DMS153 treated with DMSO at 0.1 percent for 48 hours (cell line): ENCODE data around the gene CCDC88C.
"Not testable (repeated sequence)": the region's sequence is repeated elsewhere in the genome, so short reads cannot be mapped to it uniquely, and the experiment has no call there.

Experiments used
- DNase-seq: peaks from one replicate; lab custom pipeline; 2025; ENCODE audit not compliant: unreplicated experiment; lab: John Stamatoyannopoulos, UW

The CCDC88C gene

GRCh38 chr14:91417120-91417982 is at the start of gene CCDC88C:
CCDC88C (minus strand) TSS chr14:91417820; CDS start chr14:91417690, 130 bp downstream.
- peak; percentile 41 for DNase-seq

GRCh38 chr14:91466192-91466591 is 48.6 kb upstream of the CCDC88C start:
- no peak for DNase-seq

- DNase-seq: no peak
Measured at GRCh38 chr14:91464615-91465205, 47.1 kb upstream of the CCDC88C start.

DNA sequence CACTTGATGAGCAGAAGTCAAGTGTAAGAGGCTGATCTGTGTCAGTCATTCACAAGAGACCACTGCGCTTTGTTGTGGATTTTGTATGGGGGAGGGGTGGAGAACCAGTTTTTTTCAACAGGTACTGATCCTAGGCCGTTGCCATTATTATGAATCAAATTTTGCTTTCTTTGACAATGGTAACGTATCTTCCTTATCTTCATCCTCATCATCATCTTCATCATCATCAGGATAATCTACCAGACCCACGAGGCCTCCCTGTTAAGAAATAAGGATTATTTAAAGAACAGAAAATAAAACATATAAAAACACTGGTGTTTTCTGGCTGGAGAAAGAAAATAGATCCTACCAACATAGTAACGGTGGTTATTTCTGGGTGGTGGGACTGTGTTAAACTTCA is 41.0 kb upstream of the CCDC88C start:
- no peak for DNase-seq

- no peak for DNase-seq
Measured at GRCh38 chr14:91456283-91456682, 38.7 kb upstream of the CCDC88C start.

- DNase-seq: no peak
Measured at GRCh38 chr14:91454580-91454979, 37.0 kb upstream of the CCDC88C start.

GRCh38 chr14:91454155-91454554 is 36.5 kb upstream of the CCDC88C start:
- no peak for DNase-seq

- no peak for DNase-seq
Measured at GRCh38 chr14:91453744-91454143, 36.1 kb upstream of the CCDC88C start.

DNA sequence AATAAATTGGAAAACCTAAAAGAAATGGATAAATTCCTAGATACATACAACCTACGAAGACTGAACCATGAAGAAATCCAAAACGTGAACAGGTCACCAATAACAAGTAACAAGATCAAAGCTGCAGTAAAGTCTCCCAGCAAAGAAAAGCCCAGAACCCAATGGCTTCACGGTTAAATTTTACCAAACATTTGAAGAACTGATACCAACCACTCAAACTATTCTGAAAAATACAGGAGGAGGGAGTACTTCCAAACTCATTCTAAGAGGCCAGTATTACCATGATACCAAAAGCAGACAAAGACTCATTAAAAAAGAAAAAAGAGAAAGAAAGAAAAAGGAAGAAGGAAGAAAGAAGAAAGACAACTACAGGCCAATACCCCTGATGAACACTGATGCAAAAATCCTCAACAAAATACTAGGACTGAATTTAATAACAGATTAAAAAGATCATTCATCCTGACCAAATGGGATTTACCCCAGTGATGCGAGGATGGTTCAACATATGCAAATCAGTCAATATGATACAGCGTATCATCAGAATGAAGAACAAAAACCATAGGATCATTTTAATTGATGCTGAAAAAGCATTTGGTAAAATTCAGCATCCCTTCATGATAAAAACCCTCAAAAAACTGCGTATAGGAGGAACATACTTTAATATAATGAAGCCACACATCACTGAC is 26.9 kb upstream of the CCDC88C start:
- no peak for DNase-seq

DNA sequence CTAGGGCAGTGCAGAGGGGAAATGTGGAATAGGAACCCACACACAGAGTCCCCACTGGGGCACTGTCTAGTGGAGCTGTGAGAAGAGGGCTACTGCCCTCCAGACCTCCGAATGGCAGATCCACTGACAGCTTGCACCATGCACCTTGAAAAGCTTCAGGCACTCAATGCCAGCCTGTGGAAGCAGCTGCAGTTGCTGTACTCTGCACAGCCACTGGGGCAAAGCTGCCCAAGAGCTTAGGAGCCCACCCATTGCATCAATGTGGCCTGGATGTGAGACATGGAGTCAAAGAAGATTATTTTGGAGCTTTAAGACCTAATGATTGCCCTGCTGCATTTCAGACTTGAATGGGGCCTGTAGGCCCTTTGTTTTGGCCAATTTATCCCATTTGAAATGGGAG is 21.7 kb upstream of the CCDC88C start:
- DNase-seq: no peak

DNA sequence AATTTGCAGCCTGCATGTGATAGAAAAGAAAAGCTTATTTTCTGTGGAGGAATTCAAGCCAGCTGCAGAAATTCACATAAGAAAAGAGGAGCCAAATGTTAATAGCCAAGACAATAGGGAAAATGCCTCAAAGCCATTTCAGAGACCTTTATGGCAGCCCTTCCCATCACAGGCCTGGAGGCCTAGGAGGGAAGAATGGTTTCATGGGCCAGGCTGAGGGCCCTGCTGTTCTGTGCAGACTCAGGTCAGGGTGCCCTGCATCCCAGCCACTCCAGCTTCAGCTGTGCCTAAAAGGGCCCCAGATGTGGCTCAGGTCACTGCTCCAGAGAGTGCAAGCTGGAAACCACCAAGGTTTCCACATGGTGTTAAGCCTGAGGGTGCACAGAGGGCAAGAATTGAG is 21.2 kb upstream of the CCDC88C start:
- no peak for DNase-seq

DNA sequence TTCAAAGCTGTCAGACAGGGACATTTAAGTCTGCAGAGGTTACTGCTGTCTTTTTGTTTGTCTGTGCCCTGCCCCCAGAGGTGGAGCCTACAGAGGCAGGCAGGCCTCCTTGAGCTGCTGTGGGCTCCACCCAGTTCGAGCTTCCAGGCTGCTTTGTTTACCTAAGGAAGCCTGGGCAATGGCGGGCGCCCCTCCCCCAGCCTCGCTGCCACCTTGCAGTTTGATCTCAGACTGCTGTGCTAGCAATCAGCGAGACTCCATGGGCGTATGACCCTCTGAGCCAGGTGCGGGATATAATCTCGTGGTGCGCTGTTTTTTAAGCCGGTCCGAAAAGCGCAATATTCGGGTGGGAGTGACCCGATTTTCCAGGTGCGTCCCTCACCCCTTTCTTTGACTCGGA is 18.6 kb upstream of the CCDC88C start:
- DNase-seq: not testable (repeated sequence)

GRCh38 chr14:91429385-91429784 is 11.8 kb upstream of the CCDC88C start:
- DNase-seq: no peak

GRCh38 chr14:91428931-91429330 is 11.3 kb upstream of the CCDC88C start:
- not testable (repeated sequence) for DNase-seq

DNA sequence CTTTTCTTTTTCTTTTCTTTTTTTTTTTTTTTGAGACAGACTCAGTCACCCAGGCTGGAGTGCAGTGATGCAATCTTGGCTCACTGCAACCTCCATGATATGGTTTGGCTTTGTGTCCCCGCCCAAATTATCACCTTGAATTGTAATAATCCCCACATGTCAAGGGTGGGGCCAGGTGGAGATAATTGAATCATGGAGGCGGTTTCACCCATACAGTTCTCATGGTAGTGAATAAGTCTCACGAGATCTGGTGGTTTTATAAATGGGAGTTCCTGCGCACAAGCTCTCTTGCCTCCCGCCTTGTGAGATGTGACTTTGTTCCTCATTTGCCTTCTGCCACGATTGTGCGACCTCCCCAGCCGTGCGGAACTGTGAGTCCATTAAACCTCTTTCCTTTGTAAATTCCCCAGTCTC is 7.9 kb upstream of the CCDC88C start:
- DNase-seq: not testable (repeated sequence)

DNA sequence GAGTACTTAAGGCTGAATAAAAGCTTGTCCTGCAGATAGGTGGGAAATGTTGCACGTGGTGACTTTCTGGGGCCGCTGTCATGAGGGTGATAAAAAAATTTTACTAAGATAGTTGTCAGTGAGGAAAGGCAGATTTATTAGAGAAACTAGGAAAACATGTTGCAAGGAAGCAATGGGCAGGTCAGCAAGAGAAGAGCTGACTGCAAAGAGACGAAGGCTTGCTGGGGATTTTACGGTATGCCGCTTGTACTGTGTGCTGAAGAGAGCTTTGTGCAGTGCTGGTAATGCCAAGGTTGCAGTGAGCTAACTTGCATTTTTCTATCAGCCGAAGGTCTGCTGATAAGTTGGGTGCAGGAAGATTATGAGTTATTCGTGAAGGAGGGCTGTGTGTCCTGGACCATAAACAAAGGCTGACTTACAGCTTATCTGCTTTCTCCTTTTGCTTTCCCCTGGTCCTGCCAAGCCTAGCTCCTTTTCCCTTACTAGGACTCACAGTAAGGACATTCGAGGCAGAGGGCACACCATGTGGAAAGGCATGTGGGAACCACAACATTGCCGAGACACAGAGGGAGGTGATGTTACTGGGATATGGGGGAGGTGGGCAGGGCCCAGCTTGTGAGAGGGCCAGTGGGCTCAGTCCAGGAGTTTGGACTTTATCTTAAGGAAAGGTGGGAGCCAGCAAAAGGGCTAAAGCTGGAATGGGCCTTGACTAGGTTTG is 7.4 kb upstream of the CCDC88C start:
- DNase-seq: no peak

GRCh38 chr14:91420686-91421085 is 3.1 kb upstream of the CCDC88C start:
- DNase-seq: no peak

DNA sequence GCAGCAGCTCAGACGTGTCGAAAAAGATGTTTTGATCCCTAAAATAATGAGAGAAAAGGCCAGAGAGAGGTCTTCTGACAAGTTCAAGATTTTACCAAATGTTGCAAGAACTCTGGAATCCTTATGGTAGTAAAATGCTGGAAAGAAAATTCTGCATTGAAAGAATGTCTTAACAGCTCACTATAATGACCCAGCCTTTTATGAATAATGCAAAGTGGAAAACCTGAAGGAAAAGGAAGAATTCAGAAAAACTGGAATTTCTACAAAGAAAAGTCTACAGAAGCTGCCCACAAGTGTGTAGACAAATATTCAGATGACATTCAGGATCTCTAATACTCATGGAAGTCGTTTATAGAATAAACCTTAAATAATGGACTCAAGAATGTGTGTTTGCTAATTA is 1.8 kb upstream of the CCDC88C start:
- no peak for DNase-seq

GRCh38 chr14:91419044-91419397 is 1.4 kb upstream of the CCDC88C start:
- no peak for DNase-seq

DNA sequence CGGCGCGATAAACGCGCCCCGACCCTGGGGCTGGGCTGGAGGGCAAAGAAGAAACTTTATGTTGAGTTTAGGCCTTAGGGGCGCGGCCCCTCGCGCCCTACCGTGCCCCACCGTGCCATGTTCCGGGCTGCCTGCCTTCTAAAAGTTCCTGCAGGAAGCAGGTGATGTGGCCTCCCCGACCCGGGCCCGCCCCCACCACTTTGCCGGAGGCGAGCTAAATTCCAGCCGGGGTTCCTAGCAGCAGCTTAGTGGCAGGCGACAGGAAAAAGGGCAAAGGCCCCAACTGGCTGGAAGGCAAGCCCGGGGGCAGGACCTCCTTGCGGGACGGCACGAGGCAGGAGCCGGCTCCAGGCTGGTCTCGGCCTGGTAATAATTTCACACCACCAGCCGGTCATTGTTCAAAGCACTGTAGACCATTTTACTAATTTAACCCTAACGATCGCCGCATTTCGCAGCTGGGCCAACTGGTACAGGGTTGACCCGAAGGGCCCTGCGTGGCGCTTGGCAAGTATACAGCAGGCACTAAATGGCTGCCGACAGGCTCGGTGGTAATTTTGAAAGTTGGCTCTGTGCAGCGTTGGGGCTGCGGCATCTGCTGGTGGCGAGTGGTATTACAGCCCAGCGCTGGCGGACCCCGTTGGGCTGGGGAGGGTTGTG is 895 bp upstream of the CCDC88C start:
- peak; percentile 68 for DNase-seq

- DNase-seq: no peak
Measured at GRCh38 chr14:91417983-91418386, 365 bp upstream of the CCDC88C start.
